HepG2 (cell line): ENCODE measurements around the gene OARD1. TPM values are rescaled to one million over a fixed set of nuclear protein-coding genes. Genes with fewer than 3 reads are reported as not detected.
A peak's percentile ranks its signal among the peaks of the same experiment; 100 is the strongest.

Experiments
- ATAC-seq: fragments of 200-7000 bp; cut with Tn5 transposase; 3 replicates; pipeline ENCODE4 v1.9.1; 2020; ENCODE audit warnings: mild to moderate bottlenecking, moderate library complexity
- BruUV-seq: library from RNA; stranded (reverse); fragments of 400-500 nt; replicated peaks from 2 replicates; lab custom pipeline; 2021; lab: Mats Ljungman, UMichigan
- CTCF ChIA-PET: fragments of 300-600 bp; formaldehyde crosslinking; extraction: SDS; loops from one replicate; lab custom pipeline; 2021; ENCODE audit warnings: low total read pairs, inconsistent platforms, low intra/inter-chr PET ratio; lab: Yijun Ruan, JAX
- POLR2A ChIA-PET: fragments of 350-600 bp; sonication (Branson Sonifier 250); formaldehyde crosslinking; loops from one replicate; lab custom pipeline; 2020; ENCODE audit warnings: antibody characterized with exemption, inconsistent platforms; lab: Yijun Ruan, JAX
- DNase-seq: peaks from one replicate; pipeline ENCODE4 v3.0.0-alpha.2; 2015; ENCODE audit warnings: low spot score
- FAIRE-seq: peaks from 3 replicates; lab custom pipeline; 2011; peaks lifted over from hg19 to GRCh38; lab: Jason Lieb, UNC
- H2AFZ ChIP-seq: one replicate; pipeline ENCODE4 v1.6.1; 2011; ENCODE audit warnings: low read length, inconsistent platforms
- H3K27ac ChIP-seq: fragments of 300-600 bp; 3 replicates; pipeline ENCODE4 v1.8.0; 2011; ENCODE audit warnings: mixed run types, mild to moderate bottlenecking, mixed read lengths, low read length, inconsistent platforms; ENCODE audit not compliant: insufficient read depth; ENCODE audit errors: extremely low read length
- H3K27me3 ChIP-seq, 2 experiments: fragments of 200-600 bp in 1 of 2; 2 replicates in 1 of 2; 3 replicates in 1 of 2; pipeline versions ENCODE4 v1.6.0 to v1.8.0; 2011; ENCODE audit warnings: low read length in 2 of 2, mild to moderate bottlenecking in 2 of 2, moderate library complexity in 2 of 2, inconsistent platforms in 1 of 2; ENCODE audit not compliant: insufficient read depth in 2 of 2, control insufficient read depth in 1 of 2
- H3K36me3 ChIP-seq, 2 experiments: fragments of 200-600 bp in 1 of 2; replicated peaks in 1 of 2; 2 replicates in 1 of 2; 3 replicates in 1 of 2; pipeline versions ENCODE4 v1.5.1 to v1.8.0; 2011; ENCODE audit warnings: low read length in 2 of 2, inconsistent platforms in 1 of 2; ENCODE audit not compliant: insufficient read depth in 2 of 2, control insufficient read depth in 1 of 2
- H3K4me1 ChIP-seq: 2 replicates; pipeline ENCODE4 v1.5.1; 2012; ENCODE audit warnings: low read length, inconsistent platforms; ENCODE audit not compliant: insufficient read depth
- H3K4me2 ChIP-seq: 2 replicates; pipeline ENCODE4 v1.6.0; 2011; ENCODE audit warnings: low read depth, low read length, inconsistent platforms
- H3K4me3 ChIP-seq, 3 experiments: fragments of 200-600 bp in 1 of 3; sonication (generic), shearing (Covaris generic) in 1 of 3; replicated peaks in 1 of 3; 2 replicates each; pipeline ENCODE4 v1.5.1; 2011 to 2016; ENCODE audit warnings: low read length in 3 of 3, inconsistent platforms in 2 of 3, low read depth in 2 of 3, mild to moderate bottlenecking in 2 of 3, control low read depth in 1 of 3, mixed read lengths in 1 of 3; ENCODE audit not compliant: insufficient read depth in 1 of 3
- H3K79me2 ChIP-seq: one replicate; pipeline ENCODE4 v1.6.1; 2011; ENCODE audit warnings: low read length, inconsistent platforms; ENCODE audit not compliant: insufficient read depth
- H3K9ac ChIP-seq: 2 replicates; pipeline ENCODE4 v1.6.0; 2011; ENCODE audit warnings: mild to moderate bottlenecking, low read depth, low read length, inconsistent platforms; ENCODE audit not compliant: insufficient read depth
- H3K9me3 ChIP-seq: 2 replicates; pipeline ENCODE4 v1.5.1; 2012; ENCODE audit warnings: mild to moderate bottlenecking, low read length
- H4K20me1 ChIP-seq: 2 replicates; pipeline ENCODE4 v1.6.0; 2011; ENCODE audit warnings: inconsistent platforms, mild to moderate bottlenecking, low read length, moderate library complexity; ENCODE audit not compliant: insufficient read depth
- CREM ChIP-seq, 2 experiments: sonication (generic) in 1 of 2; formaldehyde crosslinking in 1 of 2; IDR thresholded peaks; 2 replicates each; pipeline versions ENCODE4 v1.4.0 to v1.6.1; 2016 to 2020; ENCODE audit warnings: antibody characterized with exemption in 1 of 2, mild to moderate bottlenecking in 1 of 2, missing genetic modification reagents in 1 of 2
- CTCF ChIP-seq: sonication (generic); formaldehyde crosslinking; IDR thresholded peaks from 2 replicates; pipeline ENCODE4 v1.5.0; 2020; ENCODE audit warnings: mild to moderate bottlenecking, missing genetic modification reagents, moderate library complexity
- GLI4 ChIP-seq: sonication (generic); formaldehyde crosslinking; IDR thresholded peaks from 2 replicates; pipeline ENCODE4 v1.5.1; 2020; ENCODE audit warnings: missing genetic modification reagents, mild to moderate bottlenecking, moderate library complexity, borderline replicate concordance
- HCFC1 ChIP-seq: fragments of 150-350 bp; IDR thresholded peaks from 2 replicates; pipeline ENCODE4 v1.6.1; 2014; ENCODE audit warnings: low read depth, low read length
- KDM5B ChIP-seq: sonication (generic); formaldehyde crosslinking; IDR thresholded peaks from 2 replicates; pipeline ENCODE4 v1.4.0; 2020; ENCODE audit warnings: missing genetic modification reagents, mild to moderate bottlenecking, borderline replicate concordance
- KMT2B ChIP-seq: IDR thresholded peaks from 2 replicates; pipeline ENCODE4 v1.6.1; 2016; ENCODE audit warnings: missing genetic modification reagents, missing compliant biosample characterization
- MED8 ChIP-seq: sonication (generic); formaldehyde crosslinking; IDR thresholded peaks from 2 replicates; pipeline ENCODE4 v1.8.1; 2023; ENCODE audit warnings: mild to moderate bottlenecking, missing genetic modification reagents; ENCODE audit not compliant: insufficient replicate concordance
- NKX3-1 ChIP-seq: sonication (generic); formaldehyde crosslinking; IDR thresholded peaks from 2 replicates; pipeline ENCODE4 v1.5.0; 2020; ENCODE audit warnings: missing genetic modification reagents
- PAF1 ChIP-seq: IDR thresholded peaks from 2 replicates; pipeline ENCODE4 v1.6.1; 2016; ENCODE audit warnings: missing genetic modification reagents, missing compliant biosample characterization
- RAD21 ChIP-seq: fragments of 450-650 bp; formaldehyde crosslinking; IDR thresholded peaks from 2 replicates; pipeline ENCODE4 v1.5.0; 2020; ENCODE audit warnings: mild to moderate bottlenecking
- RXRA ChIP-seq: sonication (generic); formaldehyde crosslinking; IDR thresholded peaks from 2 replicates; pipeline ENCODE4 v1.5.1; 2020; ENCODE audit warnings: missing genetic modification reagents
- SNAPC2 ChIP-seq: sonication (generic); formaldehyde crosslinking; IDR thresholded peaks from 2 replicates; pipeline ENCODE4 v1.8.1; 2022; ENCODE audit warnings: mild to moderate bottlenecking, missing genetic modification reagents
- TCF7 ChIP-seq: sonication (generic); IDR thresholded peaks from 2 replicates; pipeline ENCODE4 v1.6.1; 2016; ENCODE audit warnings: antibody characterized with exemption, low read depth
- ZNF20 ChIP-seq: sonication (generic); formaldehyde crosslinking; IDR thresholded peaks from 2 replicates; pipeline ENCODE4 v1.4.0; 2020; ENCODE audit warnings: mild to moderate bottlenecking, moderate library complexity, missing genetic modification reagents
- ZNF317 ChIP-seq: sonication (generic); formaldehyde crosslinking; IDR thresholded peaks from 2 replicates; pipeline ENCODE4 v1.5.0; 2020; ENCODE audit warnings: mild to moderate bottlenecking, missing genetic modification reagents
- ZNF333 ChIP-seq: sonication (generic); formaldehyde crosslinking; IDR thresholded peaks from 2 replicates; pipeline ENCODE4 v1.4.0; 2020; ENCODE audit warnings: mild to moderate bottlenecking, missing genetic modification reagents, borderline replicate concordance
- ZNF383 ChIP-seq: sonication (generic); formaldehyde crosslinking; IDR thresholded peaks from 2 replicates; pipeline ENCODE4 v1.4.0; 2020; ENCODE audit warnings: missing genetic modification reagents, mild to moderate bottlenecking, borderline replicate concordance
- ZNF510 ChIP-seq: sonication (generic); formaldehyde crosslinking; IDR thresholded peaks from 2 replicates; pipeline ENCODE4 v1.4.0; 2020; ENCODE audit warnings: low read depth, mild to moderate bottlenecking, missing genetic modification reagents
- ZNF577 ChIP-seq: sonication (generic); formaldehyde crosslinking; IDR thresholded peaks from 2 replicates; pipeline ENCODE4 v1.4.0; 2020; ENCODE audit warnings: mild to moderate bottlenecking, low read depth, missing genetic modification reagents, borderline replicate concordance
- ZNF615 ChIP-seq: sonication (generic); formaldehyde crosslinking; IDR thresholded peaks from 2 replicates; pipeline ENCODE4 v1.5.0; 2020; ENCODE audit warnings: mild to moderate bottlenecking, missing genetic modification reagents, borderline replicate concordance
- ZSCAN25 ChIP-seq: sonication (generic); formaldehyde crosslinking; IDR thresholded peaks from 2 replicates; pipeline ENCODE4 v1.8.0; 2022; ENCODE audit warnings: mild to moderate bottlenecking, missing genetic modification reagents
- WGBS: methylation state at CpG from one replicate; pipeline ENCODE4 v1.1.6; 2017; ENCODE audit warnings: low lambda C conversion rate; 5-methylcytosine and 5-hydroxymethylcytosine counted together
- in situ Hi-C: cut with HindIII; loops from 2 replicates; pipeline ENCODE4 v1.10.0; 2017; ENCODE audit warnings: low pct_unique_long_range_greater_than_20kb; ENCODE audit not compliant: extremely low pct_ligation_motif_present
- intact Hi-C: fragments of 100-400 bp; cut with micrococcal nuclease; formaldehyde crosslinking; loops from one replicate; pipeline ENCODE4 v1.10.0; 2022; ENCODE audit not compliant: unreplicated experiment
- polyA plus RNA-seq, 8 experiments: library from polyadenylated mRNA; depleted of rRNA in 3 of 8; stranded (reverse) in 7 of 8; unstranded in 1 of 8; fragments of >200 nt; fragmentation: Illumina TruSeq in 4 of 8; extraction: Trizol in 4 of 8; gene quantifications; 2 replicates each; pipeline versions ENCODE4 v1.2.1 to v1.2.3, GENCODE V29; 2011 to 2016; ENCODE audit warnings: low read depth in 4 of 8, missing spikeins in 1 of 8, mixed read lengths in 1 of 8; ENCODE audit not compliant: insufficient read depth in 1 of 8
- total RNA-seq, 5 experiments: library from RNA; depleted of rRNA; stranded (reverse); fragments of >200 nt; fragmentation: Illumina TruSeq; extraction: Trizol; gene quantifications; 2 replicates each; pipeline ENCODE4 v1.2.3, GENCODE V29; 2016; ENCODE audit warnings: low read depth in 1 of 5
- TF ChIP-seq, protein P1 (sequence below): IDR thresholded peaks from 2 replicates; pipeline ENCODE4 v1.6.1; 2016; ENCODE audit warnings: missing compliant biosample characterization, missing genetic modification reagents, borderline replicate concordance
- TF ChIP-seq, protein P2 (sequence below): sonication (generic); formaldehyde crosslinking; IDR thresholded peaks from 2 replicates; pipeline ENCODE4 v1.8.1; 2023; ENCODE audit warnings: mild to moderate bottlenecking, missing genetic modification reagents, borderline replicate concordance

OARD1 gene
- total and polyA plus RNA-seq, 2 of the 13 experiments (the other 11 are each of a cell fraction or from before 2014, with no cell fraction given) = 18.4 to 49.0 TPM

GRCh38 chr6:41045664-41046063 lies 26.5 kb downstream of the OARD1 start (continued):
- TF ChIP-seq ZNF317 (0 out of 2 replicates have a peak, but pooled peaks have one; percentile 33), ZSCAN25 (CRISPR knock-in tag) (no peak), ZNF20 (CRISPR knock-in tag) (no peak), ZNF333 (CRISPR knock-in tag) (0 out of 2 replicates have a peak, but pooled peaks have one; percentile 43), NKX3-1 (CRISPR knock-in tag) (no peak), ZNF615 (CRISPR knock-in tag) (no peak), SNAPC2 (CRISPR knock-in tag) (no peak), GLI4 (no peak), TCF7 (no peak), ZNF577 (CRISPR knock-in tag) (no peak), MED8 (peak; percentile 20), KDM5B (CRISPR knock-in tag) (0 out of 2 replicates have a peak, but pooled peaks have one; percentile 46), HCFC1 (no peak)
- TF ChIP-seq, all 625 proteins: peak for 5

DNA sequence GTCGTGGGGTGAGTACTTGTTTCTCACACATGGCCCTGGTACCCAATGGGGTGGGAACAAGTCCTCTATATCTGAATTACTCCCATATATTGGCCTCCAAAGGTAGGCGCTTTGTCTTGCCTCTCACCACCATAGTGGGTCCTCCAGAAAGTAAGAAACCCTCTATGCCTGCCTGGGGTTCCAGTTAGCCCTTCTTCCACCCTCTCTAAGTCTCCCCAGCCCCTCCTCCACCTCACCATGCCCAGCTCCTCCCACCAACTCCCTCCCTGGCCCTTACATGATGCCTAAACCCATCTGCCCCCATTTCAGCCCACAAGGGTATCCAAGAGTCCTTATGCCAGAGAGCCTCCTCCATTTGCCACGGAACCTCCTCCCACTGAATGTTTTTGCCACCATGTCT lies 29.0 kb downstream of the OARD1 start:
- in situ Hi-C loops (loop anchor here (25.0 kb wide), 1 partner anchor 706 kb away; no protein-coding TSS in a partner anchor), intact Hi-C loops (loop anchor here (5.0 kb wide), 1 partner anchor 46 kb away; no protein-coding TSS in a partner anchor)
- CTCF ChIA-PET = no interaction called here
- H3K4me3 ChIP-seq = no peak overlapping the region
- no peak overlapping the region for H3K27ac ChIP-seq
- H3K4me1 ChIP-seq = peaks cover 80% of the 10 kb centered on the region
- H3K27me3 ChIP-seq = no peaks in the 10 kb centered on the region
- FAIRE-seq (no peak), ATAC-seq (no peak), DNase-seq (no peak)
- no peaks in the 10 kb centered on the region for H3K79me2 ChIP-seq
- POLR2A ChIA-PET = interaction anchor here (1.6 kb wide), 1 partner anchor 21 kb away, joined by 4 read pairs; no protein-coding TSS in a partner anchor
- no TSS peak for BruUV-seq
- H2AFZ ChIP-seq = no peak overlapping the region
- peaks cover 0 to 1% of the 10 kb centered on the region in 2 experiments; a peak in 1 of 5 replicates for H3K36me3 ChIP-seq
- no peak overlapping the region for H3K9ac ChIP-seq
- H3K4me2 ChIP-seq = no peak overlapping the region
- H4K20me1 ChIP-seq = no peaks in the 10 kb centered on the region
- H3K9me3 ChIP-seq = no peaks in the 10 kb centered on the region
- WGBS = 94% methylated on average over 3 of the region's 3 CpGs
- TF ChIP-seq RXRA (CRISPR knock-in tag) (no peak), PAF1 (CRISPR knock-in tag) (no peak), RAD21 (CRISPR knock-in tag) (no peak), ZNF510 (CRISPR knock-in tag) (no peak), CTCF (no peak), ZNF383 (CRISPR knock-in tag) (no peak), HCFC1 (no peak), CREM (IDR thresholded peaks at IDR 0.05) (no peak), CREM (CRISPR knock-in tag; IDR thresholded peaks at IDR 0.05) (no peak), KMT2B (CRISPR knock-in tag) (no peak)
- TF ChIP-seq, protein P1, sequence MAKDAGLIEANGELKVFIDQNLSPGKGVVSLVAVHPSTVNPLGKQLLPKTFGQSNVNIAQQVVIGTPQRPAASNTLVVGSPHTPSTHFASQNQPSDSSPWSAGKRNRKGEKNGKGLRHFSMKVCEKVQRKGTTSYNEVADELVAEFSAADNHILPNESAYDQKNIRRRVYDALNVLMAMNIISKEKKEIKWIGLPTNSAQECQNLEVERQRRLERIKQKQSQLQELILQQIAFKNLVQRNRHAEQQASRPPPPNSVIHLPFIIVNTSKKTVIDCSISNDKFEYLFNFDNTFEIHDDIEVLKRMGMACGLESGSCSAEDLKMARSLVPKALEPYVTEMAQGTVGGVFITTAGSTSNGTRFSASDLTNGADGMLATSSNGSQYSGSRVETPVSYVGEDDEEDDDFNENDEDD = no peak
- TF ChIP-seq, protein P2, sequence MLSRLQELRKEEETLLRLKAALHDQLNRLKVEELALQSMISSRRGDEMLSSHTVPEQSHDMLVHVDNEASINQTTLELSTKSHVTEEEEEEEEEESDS (CRISPR knock-in tag) = no peak
